H9 (cell line): ENCODE measurements around the gene ZNF672. TPM values are rescaled to one million over a fixed set of nuclear protein-coding genes. Genes with fewer than 3 reads are reported as not detected.

Experiments
- DNase-seq: peaks from one replicate; pipeline ENCODE4 v3.0.0-alpha.2; 2017
- H2AFZ ChIP-seq: one replicate; pipeline ENCODE4 v1.6.1; 2013; ENCODE audit warnings: mild to moderate bottlenecking, low read length, control low read depth, moderate library complexity
- H2AK5ac ChIP-seq: 2 replicates; pipeline ENCODE4 v1.6.1; 2013; ENCODE audit warnings: low read length, control low read depth, mixed read lengths; ENCODE audit not compliant: insufficient read length
- H2BK120ac ChIP-seq: one replicate; pipeline ENCODE4 v1.6.1; 2013; ENCODE audit warnings: low read depth, mild to moderate bottlenecking, low read length, control low read depth, inconsistent platforms; ENCODE audit not compliant: poor library complexity, severe bottlenecking
- H2BK12ac ChIP-seq: 2 replicates; pipeline ENCODE4 v1.6.1; 2013; ENCODE audit warnings: low read length, control low read depth, mixed read lengths, low read depth; ENCODE audit not compliant: insufficient read length
- H2BK15ac ChIP-seq: 2 replicates; pipeline ENCODE4 v1.6.1; 2013; ENCODE audit warnings: low read depth, low read length, control low read depth
- H2BK20ac ChIP-seq: one replicate; pipeline ENCODE4 v1.6.1; 2013; ENCODE audit warnings: low read depth, mild to moderate bottlenecking, low read length, control low read depth, inconsistent platforms; ENCODE audit not compliant: poor library complexity, severe bottlenecking
- H2BK5ac ChIP-seq: 2 replicates; pipeline ENCODE4 v1.6.1; 2013; ENCODE audit warnings: low read length, control low read depth, mixed read lengths; ENCODE audit not compliant: insufficient read length
- H3K14ac ChIP-seq: 2 replicates; pipeline ENCODE4 v1.6.1; 2013; ENCODE audit warnings: low read length, control low read depth; ENCODE audit not compliant: insufficient read depth
- H3K18ac ChIP-seq: 2 replicates; pipeline ENCODE4 v1.6.1; 2013; ENCODE audit warnings: low read depth, mild to moderate bottlenecking, mixed read lengths, low read length, control low read depth; ENCODE audit not compliant: insufficient read length
- H3K23ac ChIP-seq: 2 replicates; pipeline ENCODE4 v1.6.1; 2013; ENCODE audit warnings: low read length, control low read depth, mixed read lengths, low read depth; ENCODE audit not compliant: insufficient read length
- H3K23me2 ChIP-seq: 2 replicates; pipeline ENCODE4 v1.6.1; 2013; ENCODE audit warnings: low read depth, mild to moderate bottlenecking, mixed read lengths, low read length, control low read depth; ENCODE audit not compliant: insufficient read length, poor library complexity, severe bottlenecking
- H3K27ac ChIP-seq: 2 replicates; pipeline ENCODE4 v1.5.1; 2013; ENCODE audit warnings: low read length, control low read depth, mixed read lengths, low read depth; ENCODE audit not compliant: insufficient read length
- H3K27me3 ChIP-seq: 2 replicates; pipeline ENCODE4 v1.6.1; 2013; ENCODE audit warnings: low read length, control low read depth, inconsistent platforms; ENCODE audit not compliant: insufficient read depth
- H3K4ac ChIP-seq: 2 replicates; pipeline ENCODE4 v1.6.1; 2013; ENCODE audit warnings: low read depth, mild to moderate bottlenecking, control low read depth, inconsistent platforms, low read length, moderate library complexity
- H3K4me1 ChIP-seq: 2 replicates; pipeline ENCODE4 v1.6.1; 2013; ENCODE audit warnings: low read length, control low read depth, inconsistent platforms; ENCODE audit not compliant: insufficient read depth
- H3K4me2 ChIP-seq: 2 replicates; pipeline ENCODE4 v1.6.1; 2013; ENCODE audit warnings: low read length, control low read depth, mixed read lengths; ENCODE audit not compliant: insufficient read length, insufficient read depth
- H3K56ac ChIP-seq: 2 replicates; pipeline ENCODE4 v1.6.1; 2013; ENCODE audit warnings: low read depth, mild to moderate bottlenecking, mixed read lengths, low read length, control low read depth; ENCODE audit not compliant: insufficient read length
- H3K79me1 ChIP-seq: 2 replicates; pipeline ENCODE4 v1.6.1; 2013; ENCODE audit warnings: low read depth, mild to moderate bottlenecking, moderate library complexity, low read length, control low read depth, inconsistent platforms; ENCODE audit not compliant: insufficient read depth, poor library complexity, severe bottlenecking
- H3K79me2 ChIP-seq: 2 replicates; pipeline ENCODE4 v1.6.1; 2013; ENCODE audit warnings: low read length, control low read depth, inconsistent platforms; ENCODE audit not compliant: insufficient read depth
- H3K9ac ChIP-seq: 2 replicates; pipeline ENCODE4 v1.6.1; 2013; ENCODE audit warnings: low read length, control low read depth, mixed read lengths; ENCODE audit not compliant: insufficient read length; ENCODE audit errors: extremely low read depth
- H3K9me3 ChIP-seq: one replicate; pipeline ENCODE4 v1.6.1; 2013; ENCODE audit warnings: low read depth, low read length, inconsistent platforms; ENCODE audit not compliant: control insufficient read depth
- H3T11ph ChIP-seq: one replicate; pipeline ENCODE4 v1.6.1; 2013; ENCODE audit warnings: mild to moderate bottlenecking, low read length, control low read depth, inconsistent platforms
- H4K20me1 ChIP-seq: one replicate; pipeline ENCODE4 v1.6.1; 2013; ENCODE audit not compliant: control insufficient read depth, insufficient read length, insufficient read depth
- H4K5ac ChIP-seq: 2 replicates; pipeline ENCODE4 v1.6.1; 2013; ENCODE audit warnings: low read depth, mild to moderate bottlenecking, mixed read lengths, low read length, control low read depth; ENCODE audit not compliant: insufficient read length
- H4K8ac ChIP-seq: replicated peaks from 2 replicates; pipeline ENCODE4 v1.6.1; 2013; ENCODE audit warnings: low read length, control low read depth, mixed read lengths, low read depth; ENCODE audit not compliant: insufficient read length
- H4K91ac ChIP-seq: 2 replicates; pipeline ENCODE4 v1.6.1; 2013; ENCODE audit warnings: low read depth, mild to moderate bottlenecking, moderate library complexity, mixed read lengths, low read length, control low read depth; ENCODE audit not compliant: insufficient read length
- H3K27ac Mint-ChIP-seq, 3 experiments: 2 replicates in 2 of 3; 3 replicates in 1 of 3; pipeline ENCODE4 v1.8.0; 2020 to 2021; ENCODE audit warnings: mixed read lengths in 3 of 3, mild to moderate bottlenecking in 1 of 3, moderate library complexity in 1 of 3
- H3K27me3 Mint-ChIP-seq: 2 replicates; pipeline ENCODE4 v1.8.0; 2021; ENCODE audit warnings: low read depth, mild to moderate bottlenecking, moderate library complexity, mixed read lengths
- H3K36me3 Mint-ChIP-seq, 3 experiments: 2 replicates in 2 of 3; 3 replicates in 1 of 3; pipeline ENCODE4 v1.8.0; 2020 to 2021; ENCODE audit warnings: low read depth in 3 of 3, mixed read lengths in 3 of 3; ENCODE audit not compliant: insufficient read depth in 1 of 3
- H3K4me1 Mint-ChIP-seq, 2 experiments: 2 replicates each; pipeline ENCODE4 v1.8.0; 2020; ENCODE audit warnings: mixed read lengths in 2 of 2
- H3K4me3 Mint-ChIP-seq, 2 experiments: 2 replicates in 1 of 2; 3 replicates in 1 of 2; pipeline ENCODE4 v1.8.0; 2020 to 2021; ENCODE audit warnings: mild to moderate bottlenecking in 2 of 2, mixed read lengths in 2 of 2, moderate library complexity in 1 of 2
- H3K9me3 Mint-ChIP-seq, 2 experiments: 2 replicates in 1 of 2; 3 replicates in 1 of 2; pipeline ENCODE4 v1.8.0; 2020; ENCODE audit warnings: mild to moderate bottlenecking in 2 of 2, mixed read lengths in 2 of 2, moderate library complexity in 1 of 2
- WGBS: extraction: QIAGEN DNeasy Blood & Tissue Kit; methylation state at CpG from one replicate; pipeline ENCODE4 v1.1.7; 2013; ENCODE audit warnings: missing lambda C conversion rate, low lambda C conversion rate, mixed read lengths; ENCODE audit not compliant: insufficient read length; ENCODE audit errors: extremely low coverage; 5-methylcytosine and 5-hydroxymethylcytosine counted together
- total RNA-seq: library from RNA; stranded (reverse); gene quantifications from 2 replicates; pipeline ENCODE4 v1.2.1, GENCODE V29; 2021
- TF ChIP-seq, protein P1 (sequence below): fragments of 200-600 bp; sonication (generic); conservative IDR thresholded peaks from 3 replicates; pipeline ENCODE4 v1.8.0; 2021; ENCODE audit warnings: antibody characterized with exemption, mild to moderate bottlenecking

Gene ZNF672
- total RNA-seq, 1 experiment from 2014 or later: 29.4 TPM

GRCh38 chr1:248862695-248862997 is 24.6 kb downstream of the ZNF672 start:
- no peak overlapping the region for H2BK15ac ChIP-seq
- H3K79me2 ChIP-seq: no peaks in the 10 kb centered on the region
- H3K4me1 ChIP-seq: no peaks in the 10 kb centered on the region
- no peak for DNase-seq
- Mint-ChIP-seq H3K9me3 (peaks cover 0 to 2% of the 10 kb centered on the region in 2 experiments; a peak in 2 of 5 replicates), H3K4me3 (peak overlapping the region; percentile 74 to 78), H3K27me3 (peaks cover 53% of the 10 kb centered on the region), H3K36me3 (peaks cover 0 to 2% (median 0%) of the 10 kb centered on the region in 3 experiments; a peak in 1 of 7 replicates), H3K27ac (no peak overlapping the region), H3K4me1 (peaks cover 20 to 24% of the 10 kb centered on the region in 2 experiments)
- no peak overlapping the region for H3T11ph ChIP-seq
- no CpG with 5 or more reads among the region's 4 CpGs for WGBS
- H3K23ac ChIP-seq: no peak overlapping the region
- H4K20me1 ChIP-seq: no peaks in the 10 kb centered on the region
- H4K91ac ChIP-seq: no peak overlapping the region
- H3K27me3 ChIP-seq: no peaks in the 10 kb centered on the region; the same call in 1 of the 2 replicates
- H3K9ac ChIP-seq: peak overlapping the region; percentile 39
- H3K4ac ChIP-seq: no peak overlapping the region
- no peak overlapping the region for H3K27ac ChIP-seq
- TF ChIP-seq, protein P1, sequence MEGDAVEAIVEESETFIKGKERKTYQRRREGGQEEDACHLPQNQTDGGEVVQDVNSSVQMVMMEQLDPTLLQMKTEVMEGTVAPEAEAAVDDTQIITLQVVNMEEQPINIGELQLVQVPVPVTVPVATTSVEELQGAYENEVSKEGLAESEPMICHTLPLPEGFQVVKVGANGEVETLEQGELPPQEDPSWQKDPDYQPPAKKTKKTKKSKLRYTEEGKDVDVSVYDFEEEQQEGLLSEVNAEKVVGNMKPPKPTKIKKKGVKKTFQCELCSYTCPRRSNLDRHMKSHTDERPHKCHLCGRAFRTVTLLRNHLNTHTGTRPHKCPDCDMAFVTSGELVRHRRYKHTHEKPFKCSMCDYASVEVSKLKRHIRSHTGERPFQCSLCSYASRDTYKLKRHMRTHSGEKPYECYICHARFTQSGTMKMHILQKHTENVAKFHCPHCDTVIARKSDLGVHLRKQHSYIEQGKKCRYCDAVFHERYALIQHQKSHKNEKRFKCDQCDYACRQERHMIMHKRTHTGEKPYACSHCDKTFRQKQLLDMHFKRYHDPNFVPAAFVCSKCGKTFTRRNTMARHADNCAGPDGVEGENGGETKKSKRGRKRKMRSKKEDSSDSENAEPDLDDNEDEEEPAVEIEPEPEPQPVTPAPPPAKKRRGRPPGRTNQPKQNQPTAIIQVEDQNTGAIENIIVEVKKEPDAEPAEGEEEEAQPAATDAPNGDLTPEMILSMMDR: no peak
- no peak overlapping the region for H2BK120ac ChIP-seq
- H2AK5ac ChIP-seq: no peak overlapping the region
- no peak overlapping the region for H2BK5ac ChIP-seq
- H3K18ac ChIP-seq: peak overlapping the region; percentile 68
- no peak overlapping the region for H2BK12ac ChIP-seq
- no peak overlapping the region for H3K56ac ChIP-seq
- no peak overlapping the region for H4K5ac ChIP-seq
- H3K23me2 ChIP-seq: peaks cover 22% of the 10 kb centered on the region
- H3K9me3 ChIP-seq: no peaks in the 10 kb centered on the region
- no peak overlapping the region for H2BK20ac ChIP-seq
- no peaks in the 10 kb centered on the region for H3K79me1 ChIP-seq
- H2AFZ ChIP-seq: no peak overlapping the region
- no peak overlapping the region for H4K8ac ChIP-seq
- peak overlapping the region; percentile 66; the same call in 1 of the 2 replicates for H3K14ac ChIP-seq
- peak overlapping the region; percentile 91 for H3K4me2 ChIP-seq
